RWPE2 (cell line): Measurements from ENCODE around the gene ABHD11.
"Not testable (repeated sequence)": the region's sequence is repeated elsewhere in the genome, so short reads cannot be mapped to it uniquely, and the experiment has no call there.

Experiments used
- ATAC-seq: fragments of 200-7000 bp; cut with Tn5 transposase; 3 replicates; pipeline ENCODE4 v1.9.1; 2021; ENCODE audit warnings: low read depth
- DNase-seq: peaks from one replicate; pipeline ENCODE4 v3.0.0-alpha.2; 2020; ENCODE audit warnings: low spot score
- H3K27ac ChIP-seq: fragments of 450-650 bp; 2 replicates; pipeline ENCODE4 v1.5.1; 2017; ENCODE audit warnings: mild to moderate bottlenecking; ENCODE audit not compliant: poor library complexity, severe bottlenecking
- H3K27me3 ChIP-seq: fragments of 250-450 bp; sonication (Bioruptor Pico); 2 replicates; pipeline ENCODE4 v1.5.1; 2021; ENCODE audit warnings: mild to moderate bottlenecking, moderate library complexity; ENCODE audit not compliant: insufficient read depth, poor library complexity, severe bottlenecking
- H3K36me3 ChIP-seq: fragments of 250-450 bp; sonication (Bioruptor Pico); 2 replicates; pipeline ENCODE4 v1.5.1; 2020; ENCODE audit warnings: low read depth, mild to moderate bottlenecking, moderate library complexity
- H3K4me1 ChIP-seq: fragments of 250-450 bp; sonication (Bioruptor Pico); 2 replicates; pipeline ENCODE4 v1.5.1; 2021; ENCODE audit warnings: mild to moderate bottlenecking, moderate library complexity; ENCODE audit not compliant: insufficient read depth, poor library complexity, severe bottlenecking
- H3K4me3 ChIP-seq: fragments of 250-450 bp; sonication (Bioruptor Pico); 2 replicates; pipeline ENCODE4 v1.5.1; 2021; ENCODE audit warnings: mild to moderate bottlenecking, moderate library complexity; ENCODE audit not compliant: severe bottlenecking
- H3K9me3 ChIP-seq: fragments of 250-450 bp; sonication (Bioruptor Pico); 2 replicates; pipeline ENCODE4 v1.5.1; 2021; ENCODE audit warnings: mild to moderate bottlenecking, moderate library complexity; ENCODE audit not compliant: severe bottlenecking
- CTCF ChIP-seq: fragments of 450-650 bp; IDR thresholded peaks from one replicate; pipeline ENCODE4 v1.5.1; 2017; ENCODE audit warnings: mild to moderate bottlenecking, moderate library complexity; ENCODE audit not compliant: poor library complexity, severe bottlenecking

ABHD11 gene

GRCh38 chr7:73717025-73717807, 21.4 kb downstream of the ABHD11 start:
- no peak overlapping the region for H3K4me3 ChIP-seq
- DNase-seq (no peak), ATAC-seq (no peak)
- TF ChIP-seq CTCF, result no peak
- no peaks in the 10 kb centered on the region for H3K27me3 ChIP-seq
- peaks cover 28% of the 10 kb centered on the region for H3K4me1 ChIP-seq
- H3K27ac ChIP-seq, result peak overlapping the region; percentile 66
- H3K36me3 ChIP-seq, result peaks cover 31% of the 10 kb centered on the region
- H3K9me3 ChIP-seq, result no peaks in the 10 kb centered on the region

- Histone ChIP-seq H3K27me3 (no peaks in the 10 kb centered on the region), H3K4me3 (no peak overlapping the region), H3K9me3 (no peaks in the 10 kb centered on the region), H3K4me1 (peaks cover 28% of the 10 kb centered on the region), H3K36me3 (peaks cover 31% of the 10 kb centered on the region), H3K27ac (peak overlapping the region; percentile 66)
- TF ChIP-seq CTCF, result no peak
- ATAC-seq (no peak), DNase-seq (no peak)
Observed at GRCh38 chr7:73716318-73716890, 22.2 kb downstream of the ABHD11 start.

- no peak for TF ChIP-seq CTCF
- peaks cover 28% of the 10 kb centered on the region for H3K4me1 ChIP-seq
- peak overlapping the region; percentile 66 for H3K27ac ChIP-seq
- DNase-seq (peak; percentile 97), ATAC-seq (peak; percentile 93)
- peaks cover 31% of the 10 kb centered on the region for H3K36me3 ChIP-seq
- no peaks in the 10 kb centered on the region for H3K27me3 ChIP-seq
- H3K9me3 ChIP-seq, result no peaks in the 10 kb centered on the region
- no peak overlapping the region for H3K4me3 ChIP-seq
Observed at GRCh38 chr7:73715648-73716317, 22.8 kb downstream of the ABHD11 start.

- Histone ChIP-seq H3K36me3 (peaks cover 35% of the 10 kb centered on the region), H3K4me1 (peaks cover 28% of the 10 kb centered on the region)
- not testable (repeated sequence) for H3K27me3 ChIP-seq, ATAC-seq, DNase-seq, H3K9me3 ChIP-seq, H3K4me3 ChIP-seq, H3K27ac ChIP-seq
Observed at GRCh38 chr7:73713319-73713718, 25.3 kb downstream of the ABHD11 start.

GRCh38 chr7:73712773-73713172, 25.8 kb downstream of the ABHD11 start:
- no peak for TF ChIP-seq CTCF
- no peak overlapping the region for H3K27ac ChIP-seq
- no peak for ATAC-seq

More at GRCh38 chr7:73712773-73713172, 25.8 kb downstream of the ABHD11 start:
- no peaks in the 10 kb centered on the region for H3K9me3 ChIP-seq
- H3K36me3 ChIP-seq, result peaks cover 35% of the 10 kb centered on the region
- H3K4me3 ChIP-seq, result no peak overlapping the region
- no peak for DNase-seq
- peaks cover 29% of the 10 kb centered on the region for H3K4me1 ChIP-seq
- H3K27me3 ChIP-seq, result no peaks in the 10 kb centered on the region
